Natural killer cell (primary cell): Measurements from ENCODE around the gene CA5B. TPM values are rescaled to one million over a fixed set of nuclear protein-coding genes. Genes with fewer than 3 reads are reported as not detected.

ENCODE experiments used
- ATAC-seq, 3 donors: fragments of 150-1000 bp in 2 of 3; fragments of 200-7000 bp in 1 of 3; cut with Tn5 transposase; 1 replicate in 1 of 3; 2 replicates in 2 of 3; pipeline ENCODE4 v1.10.0; 2021; ENCODE audit warnings: mild to moderate bottlenecking in 2 of 3, moderate library complexity in 2 of 3
- DNase-seq, 2 donors: peaks; one replicate each; pipeline versions ENCODE4 v3.0.0 to v3.0.0-alpha.2; 2013 to 2021; ENCODE audit warnings: mixed read lengths in 1 of 2
- H3K27ac ChIP-seq: one replicate; pipeline ENCODE4 v1.5.1; 2013; ENCODE audit warnings: mild to moderate bottlenecking, low read length
- H3K27me3 ChIP-seq: one replicate; pipeline ENCODE4 v1.6.1; 2013; ENCODE audit warnings: low read length; ENCODE audit not compliant: control insufficient read depth, insufficient read depth
- H3K36me3 ChIP-seq: one replicate; pipeline ENCODE4 v1.6.1; 2013; ENCODE audit warnings: low read length; ENCODE audit not compliant: control insufficient read depth, insufficient read depth
- H3K4me1 ChIP-seq: one replicate; pipeline ENCODE4 v1.6.1; 2013; ENCODE audit warnings: low read length; ENCODE audit not compliant: control insufficient read depth, insufficient read depth
- H3K4me3 ChIP-seq: one replicate; pipeline ENCODE4 v1.5.1; 2013; ENCODE audit warnings: low read length
- H3K9me3 ChIP-seq: one replicate; pipeline ENCODE4 v1.6.1; 2013; ENCODE audit warnings: low read length; ENCODE audit not compliant: control insufficient read depth, insufficient read depth
- H3K27ac Mint-ChIP-seq, 2 donors: one replicate each; pipeline ENCODE4 v1.8.0; 2022; ENCODE audit warnings: mild to moderate bottlenecking in 2 of 2, mixed read lengths in 2 of 2, moderate library complexity in 1 of 2
- H3K27me3 Mint-ChIP-seq, 2 donors: one replicate each; pipeline ENCODE4 v1.8.0; 2022; ENCODE audit warnings: low read depth in 2 of 2, mixed read lengths in 2 of 2
- H3K36me3 Mint-ChIP-seq: one replicate; pipeline ENCODE4 v1.8.0; 2022; ENCODE audit warnings: mixed read lengths
- H3K4me1 Mint-ChIP-seq, 2 donors: one replicate each; pipeline ENCODE4 v1.8.0; 2022; ENCODE audit warnings: mixed read lengths in 2 of 2
- H3K4me3 Mint-ChIP-seq: one replicate; pipeline ENCODE4 v1.8.0; 2022; ENCODE audit warnings: mild to moderate bottlenecking, moderate library complexity, mixed read lengths
- H3K9me3 Mint-ChIP-seq, 2 donors: one replicate each; pipeline ENCODE4 v1.8.0; 2022; ENCODE audit warnings: mixed read lengths in 2 of 2
- WGBS: methylation state at CpG from one replicate; pipeline ENCODE4 v1.1.7; 2013; ENCODE audit warnings: missing lambda C conversion rate; ENCODE audit not compliant: insufficient coverage; 5-methylcytosine and 5-hydroxymethylcytosine counted together
- intact Hi-C: fragments of 100-400 bp; cut with micrococcal nuclease; formaldehyde crosslinking; loops from one replicate; pipeline ENCODE4 v1.14.2; 2022
- total RNA-seq, 4 donors: library from RNA; stranded (reverse); fragments of 120-200 nt in 1 of 4; gene quantifications; one replicate each; pipeline versions ENCODE4 v1.2.3 to v1.2.4, GENCODE V29; 2013 to 2022
- TF ChIP-seq, protein P1 (sequence below): fragments of 200-600 bp; IDR thresholded peaks from one replicate; pipeline ENCODE4 v1.8.0; 2022; ENCODE audit warnings: antibody characterized with exemption

Gene CA5B
- total RNA-seq, 3 donors from 2014 or later (not counting 1 experiment from before 2014, with no cell fraction given), result 56.3 to 111 (median 80.5) TPM

DNA sequence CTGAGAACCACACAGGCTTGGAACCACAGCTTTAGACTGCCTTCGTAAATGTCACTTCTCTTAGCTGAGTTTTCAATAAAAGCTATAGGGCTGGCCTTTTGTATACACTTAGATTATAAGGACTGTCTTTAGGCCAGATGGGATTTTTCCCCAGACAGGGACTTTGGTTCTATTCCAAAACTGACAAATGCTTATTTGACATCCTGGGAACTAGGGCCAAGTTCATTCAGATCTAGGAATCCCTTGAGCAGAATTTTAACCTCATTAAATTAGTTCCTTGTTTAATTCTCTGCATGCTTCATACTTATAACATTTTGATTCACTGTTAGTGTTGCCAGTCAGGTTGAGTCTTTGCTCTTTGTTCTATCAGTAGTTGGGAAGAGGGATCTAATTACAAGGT lies 75.3 kb downstream of the CA5B start:
- intact Hi-C loops, result no loop called here
- Histone ChIP-seq H3K4me1 (peaks cover 19% of the 10 kb centered on the region), H3K4me3 (no peak overlapping the region), H3K27me3 (no peaks in the 10 kb centered on the region), H3K27ac (no peak overlapping the region), H3K36me3 (peaks cover 32% of the 10 kb centered on the region), H3K9me3 (no peaks in the 10 kb centered on the region)
- Mint-ChIP-seq H3K27ac (no peak overlapping the region), H3K4me1 (peaks cover 22 to 27% of the 10 kb centered on the region in 2 donors), H3K27me3 (no peaks in the 10 kb centered on the region), H3K9me3 (no peaks in the 10 kb centered on the region), H3K4me3 (no peak overlapping the region), H3K36me3 (peaks cover 21% of the 10 kb centered on the region)
- 89% methylated on average over 1 of the region's 1 CpG for WGBS
- ATAC-seq, result no peak
- TF ChIP-seq, protein P1, sequence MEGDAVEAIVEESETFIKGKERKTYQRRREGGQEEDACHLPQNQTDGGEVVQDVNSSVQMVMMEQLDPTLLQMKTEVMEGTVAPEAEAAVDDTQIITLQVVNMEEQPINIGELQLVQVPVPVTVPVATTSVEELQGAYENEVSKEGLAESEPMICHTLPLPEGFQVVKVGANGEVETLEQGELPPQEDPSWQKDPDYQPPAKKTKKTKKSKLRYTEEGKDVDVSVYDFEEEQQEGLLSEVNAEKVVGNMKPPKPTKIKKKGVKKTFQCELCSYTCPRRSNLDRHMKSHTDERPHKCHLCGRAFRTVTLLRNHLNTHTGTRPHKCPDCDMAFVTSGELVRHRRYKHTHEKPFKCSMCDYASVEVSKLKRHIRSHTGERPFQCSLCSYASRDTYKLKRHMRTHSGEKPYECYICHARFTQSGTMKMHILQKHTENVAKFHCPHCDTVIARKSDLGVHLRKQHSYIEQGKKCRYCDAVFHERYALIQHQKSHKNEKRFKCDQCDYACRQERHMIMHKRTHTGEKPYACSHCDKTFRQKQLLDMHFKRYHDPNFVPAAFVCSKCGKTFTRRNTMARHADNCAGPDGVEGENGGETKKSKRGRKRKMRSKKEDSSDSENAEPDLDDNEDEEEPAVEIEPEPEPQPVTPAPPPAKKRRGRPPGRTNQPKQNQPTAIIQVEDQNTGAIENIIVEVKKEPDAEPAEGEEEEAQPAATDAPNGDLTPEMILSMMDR, result no peak
- no peak for DNase-seq

DNA sequence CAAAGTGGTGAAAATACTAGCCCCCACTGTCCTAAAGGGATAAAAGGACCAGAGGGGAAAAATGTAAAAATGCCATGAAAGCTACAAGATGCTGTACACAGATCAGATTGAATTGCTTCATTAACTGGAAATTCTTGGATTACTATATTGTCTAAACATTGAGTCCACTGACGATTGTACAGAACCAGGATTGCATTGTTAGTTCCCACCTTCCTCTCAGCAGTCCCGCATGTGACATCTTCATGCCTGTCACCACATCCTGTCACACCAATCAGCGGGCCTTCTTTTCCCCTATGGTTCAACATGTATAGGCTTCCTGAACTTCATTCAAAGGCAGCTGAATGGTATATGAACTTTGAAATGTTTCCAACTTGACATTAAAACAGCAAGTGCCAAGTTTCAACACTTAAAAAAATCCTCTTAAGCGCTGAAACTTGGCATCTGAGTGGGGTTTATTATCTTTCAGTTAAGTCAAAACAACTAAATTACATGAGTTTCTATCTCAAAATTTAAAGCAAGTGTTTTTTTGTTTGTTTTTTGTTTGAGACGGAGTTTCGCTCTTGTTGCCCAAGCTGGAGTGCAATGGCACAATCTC lies 76.8 kb downstream of the CA5B start:
- no peaks in the 10 kb centered on the region for H3K9me3 Mint-ChIP-seq
- no peak overlapping the region for H3K4me3 Mint-ChIP-seq
- ATAC-seq, result peak in 1 of 3 donors; percentile 46
- peaks cover 22 to 27% of the 10 kb centered on the region in 2 donors for H3K4me1 Mint-ChIP-seq
- H3K27me3 Mint-ChIP-seq, result no peaks in the 10 kb centered on the region
- TF ChIP-seq, protein P1, result no peak
- peaks cover 19% of the 10 kb centered on the region for H3K4me1 ChIP-seq
- H3K9me3 ChIP-seq, result no peaks in the 10 kb centered on the region
- peaks cover 14% of the 10 kb centered on the region for H3K36me3 Mint-ChIP-seq
- 62% methylated on average over 5 of the region's 6 CpGs for WGBS
- no peak overlapping the region for H3K4me3 ChIP-seq
- H3K27ac Mint-ChIP-seq, result peak overlapping the region in 1 of 2 donors; percentile 33
- no peak overlapping the region for H3K27ac ChIP-seq
- intact Hi-C loops, result no loop called here
- peaks cover 31% of the 10 kb centered on the region for H3K36me3 ChIP-seq
- no peaks in the 10 kb centered on the region for H3K27me3 ChIP-seq
- DNase-seq, result peak in 1 of 2 donors; percentile 27

DNA sequence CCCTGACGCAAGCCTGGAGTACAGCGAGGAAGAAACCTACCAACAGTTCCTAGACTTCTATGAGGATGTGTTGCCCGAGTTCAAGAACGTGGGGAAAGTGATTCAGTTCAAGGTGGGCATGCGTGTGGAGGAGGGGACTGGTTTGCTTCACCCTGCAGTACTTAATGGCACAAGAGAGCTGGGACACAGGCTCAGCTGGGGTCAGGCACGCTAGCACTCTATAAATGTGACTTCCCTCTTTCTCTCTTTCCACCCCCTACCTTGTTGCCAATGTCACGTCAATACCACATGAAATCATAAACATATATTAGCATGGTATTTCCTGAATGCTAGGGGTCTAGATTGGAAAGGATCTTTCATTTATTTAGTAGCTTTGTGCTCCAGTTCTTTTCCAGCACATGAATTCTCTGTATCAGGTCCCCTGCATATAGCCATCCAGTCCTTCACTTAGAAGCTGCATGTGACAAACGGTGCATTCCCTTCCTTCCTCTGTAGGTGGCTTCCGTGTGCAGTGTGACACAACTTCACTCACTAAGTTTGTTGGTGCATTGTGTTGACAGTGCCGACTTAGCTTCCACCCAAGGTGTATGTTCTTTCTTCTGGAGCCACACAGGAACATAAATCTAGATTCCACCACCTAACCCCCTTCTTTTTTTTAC lies 77.8 kb downstream of the CA5B start:
- Mint-ChIP-seq H3K9me3 (no peaks in the 10 kb centered on the region), H3K4me1 (peaks cover 22 to 27% of the 10 kb centered on the region in 2 donors), H3K36me3 (peaks cover 11% of the 10 kb centered on the region), H3K27ac (peak overlapping the region; percentile 40 to 57), H3K4me3 (peak overlapping the region; percentile 35), H3K27me3 (no peaks in the 10 kb centered on the region)
- WGBS, result 54% methylated on average over 4 of the region's 10 CpGs
- peak; percentile 56 to 66 (median 65) for ATAC-seq
- intact Hi-C loops, result loop anchor here (2.0 kb wide), 1 partner anchor 39 kb away; the partner anchor contains the start of gene AP1S2
- Histone ChIP-seq H3K36me3 (peaks cover 26% of the 10 kb centered on the region), H3K4me1 (peaks cover 19% of the 10 kb centered on the region), H3K4me3 (no peak overlapping the region), H3K27me3 (no peaks in the 10 kb centered on the region), H3K9me3 (no peaks in the 10 kb centered on the region), H3K27ac (no peak overlapping the region)
- TF ChIP-seq, protein P1, result no peak
- peak in 1 of 2 donors; percentile 63 for DNase-seq
